GM10248 (cell line): ENCODE measurements around the gene FSTL5.

Experiments used
- CTCF ChIA-PET: fragments of 300-600 bp; sonication (Branson Sonifier 250); formaldehyde crosslinking; extraction: SDS; loops from one replicate; lab custom pipeline; 2021; ENCODE audit warnings: antibody characterized with exemption; lab: Yijun Ruan, JAX
- POLR2A ChIA-PET: fragments of 350-650 bp; sonication (Branson Sonifier 250); formaldehyde crosslinking; extraction: SDS; loops from one replicate; lab custom pipeline; 2020; ENCODE audit warnings: antibody characterized with exemption; lab: Yijun Ruan, JAX
- DNase-seq: peaks from one replicate; pipeline ENCODE4 v3.0.0; 2012; ENCODE audit errors: extremely low spot score
- CTCF ChIP-seq: IDR thresholded peaks from 2 replicates; pipeline ENCODE4 v1.5.1; 2012; ENCODE audit warnings: mild to moderate bottlenecking, low read depth; ENCODE audit errors: extremely low read depth, missing control alignments, control extremely low read depth

Gene FSTL5

GRCh38 chr4:161987611-161988010 lies 176.2 kb downstream of the FSTL5 start:
- no peak for TF ChIP-seq CTCF
- ChIA-PET CTCF (no interaction called here), POLR2A (no interaction called here)
- no peak for DNase-seq

GRCh38 chr4:161952382-161952781 lies 211.4 kb downstream of the FSTL5 start:
- POLR2A ChIA-PET, result no interaction called here
- no peak for DNase-seq
- no peak for TF ChIP-seq CTCF
- CTCF ChIA-PET, result interaction anchor here (1.1 to 1.6 kb wide), 4 partner anchors 9 to 51 kb away, joined by 3 to 5 read pairs (median 4); no protein-coding TSS in a partner anchor

GRCh38 chr4:161949946-161950725 lies 213.7 kb downstream of the FSTL5 start:
- TF ChIP-seq CTCF, result no peak
- no peak for DNase-seq
- CTCF ChIA-PET, result interaction anchor here (1.2 kb wide), 1 partner anchor 11 kb away, joined by 3 read pairs; no protein-coding TSS in a partner anchor
- POLR2A ChIA-PET, result no interaction called here

- no peak for TF ChIP-seq CTCF
- ChIA-PET CTCF (interaction anchor here (1.1 to 1.4 kb wide), 2 partner anchors 10 to 15 kb away, joined by 3 to 4 read pairs; no protein-coding TSS in a partner anchor), POLR2A (no interaction called here)
- no peak for DNase-seq
Observed at GRCh38 chr4:161948026-161948770, 215.6 kb downstream of the FSTL5 start.

GRCh38 chr4:161937596-161937995 lies 226.2 kb downstream of the FSTL5 start:
- ChIA-PET CTCF (no interaction called here), POLR2A (no interaction called here)
- no peak for DNase-seq
- TF ChIP-seq CTCF, result no peak

GRCh38 chr4:161936625-161937550 lies 226.9 kb downstream of the FSTL5 start:
- POLR2A ChIA-PET, result no interaction called here
- no peak for DNase-seq
- TF ChIP-seq CTCF, result no peak
- CTCF ChIA-PET, result interaction anchor here (1.3 kb wide), 1 partner anchor 15 kb away, joined by 4 read pairs; no protein-coding TSS in a partner anchor
